GM18526 (cell line): ENCODE measurements around the gene PPM1H.

ENCODE experiments used
- POLR2A ChIP-seq: IDR thresholded peaks from 3 replicates; pipeline ENCODE4 v1.6.1; 2011; ENCODE audit not compliant: insufficient read length; ENCODE audit errors: extremely low read depth

PPM1H gene

DNA sequence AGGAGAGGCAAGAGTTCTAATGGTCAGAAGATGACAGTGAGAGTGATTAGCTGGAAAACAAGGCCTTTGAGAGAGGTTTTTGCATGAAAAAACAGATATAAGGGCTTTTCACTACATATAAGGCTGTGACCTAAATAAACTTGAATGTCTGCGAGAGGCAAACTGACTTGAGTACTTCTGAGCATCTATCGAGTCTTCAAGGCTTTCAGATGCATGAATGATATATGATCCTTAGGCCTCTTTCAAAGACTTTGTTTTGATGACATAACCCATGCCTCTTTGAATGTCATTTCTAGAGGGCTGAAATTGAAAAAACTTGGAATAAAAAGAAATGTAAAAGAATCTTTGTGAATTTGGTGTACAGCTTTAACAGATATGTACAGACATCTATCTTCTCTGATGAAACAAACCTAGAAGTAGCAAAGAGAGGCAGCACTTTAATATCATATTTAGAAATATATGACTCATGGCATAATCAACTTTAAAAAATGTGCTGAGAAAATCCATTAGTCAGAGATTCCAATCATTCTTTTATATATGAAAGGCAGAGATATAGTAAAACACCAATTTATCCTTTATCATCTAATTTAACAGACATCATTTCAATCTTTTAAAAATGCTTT is 72.6 kb downstream of the PPM1H start:
- TF ChIP-seq POLR2A = no peak

- TF ChIP-seq POLR2A = no peak
Measured at GRCh38 chr12:62861586-62861985, 73.4 kb downstream of the PPM1H start.

- TF ChIP-seq POLR2A = no peak
Measured at GRCh38 chr12:62860501-62861411, 74.2 kb downstream of the PPM1H start.

DNA sequence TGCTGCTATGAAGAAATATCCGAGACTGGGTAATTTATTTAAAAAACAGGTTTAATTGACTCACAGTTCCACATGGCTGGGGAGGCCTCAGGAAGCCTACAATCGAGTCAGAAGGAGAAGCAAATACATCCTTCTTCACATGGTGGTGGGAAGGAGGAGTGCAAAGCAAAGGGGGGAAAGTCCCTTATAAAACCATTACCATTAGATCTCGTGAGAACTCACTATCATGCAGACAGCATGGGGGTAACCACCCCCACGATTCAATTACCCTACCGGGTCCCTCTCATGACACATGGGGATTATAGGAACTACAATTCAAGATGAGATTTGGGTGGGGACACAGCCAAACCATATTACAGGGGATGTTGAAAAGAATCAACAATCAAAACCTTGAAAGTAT is 74.9 kb downstream of the PPM1H start:
- TF ChIP-seq POLR2A = no peak

- no peak for TF ChIP-seq POLR2A
Measured at GRCh38 chr12:62859321-62859737, 75.6 kb downstream of the PPM1H start.

GRCh38 chr12:62856454-62856853 is 78.5 kb downstream of the PPM1H start:
- no peak for TF ChIP-seq POLR2A

- no peak for TF ChIP-seq POLR2A
Measured at GRCh38 chr12:62854024-62854423, 80.9 kb downstream of the PPM1H start.

- TF ChIP-seq POLR2A = no peak
Measured at GRCh38 chr12:62849398-62849797, 85.6 kb downstream of the PPM1H start.

- TF ChIP-seq POLR2A = no peak
Measured at GRCh38 chr12:62848418-62848817, 86.5 kb downstream of the PPM1H start.

GRCh38 chr12:62847709-62848108 is 87.2 kb downstream of the PPM1H start:
- TF ChIP-seq POLR2A = no peak

DNA sequence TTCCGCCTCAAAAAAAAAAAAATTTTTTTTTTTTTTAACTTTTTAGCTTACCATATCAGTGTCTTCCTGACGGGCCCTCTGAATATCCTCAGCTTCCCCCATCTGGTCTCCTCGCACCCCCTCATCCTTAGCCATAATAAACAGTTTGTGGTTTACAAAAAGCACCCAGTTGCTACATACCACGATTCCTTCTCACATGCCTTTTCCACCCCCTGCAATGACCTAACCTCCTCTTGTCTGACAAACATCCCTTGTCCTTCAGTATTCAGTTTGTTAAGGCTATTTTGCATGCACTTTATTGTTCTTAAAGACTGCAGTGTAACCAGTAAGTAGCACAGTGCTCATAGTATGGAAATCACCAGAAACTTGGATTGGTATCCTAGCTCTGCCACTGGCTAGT is 88.5 kb downstream of the PPM1H start:
- TF ChIP-seq POLR2A = no peak

GRCh38 chr12:62844915-62845314 is 90.0 kb downstream of the PPM1H start:
- no peak for TF ChIP-seq POLR2A

- no peak for TF ChIP-seq POLR2A
Measured at GRCh38 chr12:62843716-62844115, 91.2 kb downstream of the PPM1H start.

DNA sequence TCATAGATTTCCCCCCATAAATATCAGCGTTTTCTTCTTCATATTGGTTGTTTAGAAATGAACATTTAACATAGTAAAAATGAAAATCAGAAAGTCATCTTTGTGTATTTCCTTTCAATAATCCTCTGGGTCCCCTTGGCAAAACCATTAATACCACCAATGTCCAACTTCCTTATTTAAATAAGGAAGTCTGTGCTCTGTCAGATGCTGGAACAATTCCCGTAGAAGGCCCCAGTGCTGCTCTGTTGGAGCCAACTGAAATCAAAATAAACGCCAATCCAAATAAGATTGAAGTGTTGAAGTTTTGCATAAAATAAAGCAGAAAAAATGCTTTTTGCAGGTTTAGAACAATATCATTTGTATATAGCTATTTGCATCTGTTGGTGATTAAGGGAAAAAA is 93.1 kb downstream of the PPM1H start:
- no peak for TF ChIP-seq POLR2A

DNA sequence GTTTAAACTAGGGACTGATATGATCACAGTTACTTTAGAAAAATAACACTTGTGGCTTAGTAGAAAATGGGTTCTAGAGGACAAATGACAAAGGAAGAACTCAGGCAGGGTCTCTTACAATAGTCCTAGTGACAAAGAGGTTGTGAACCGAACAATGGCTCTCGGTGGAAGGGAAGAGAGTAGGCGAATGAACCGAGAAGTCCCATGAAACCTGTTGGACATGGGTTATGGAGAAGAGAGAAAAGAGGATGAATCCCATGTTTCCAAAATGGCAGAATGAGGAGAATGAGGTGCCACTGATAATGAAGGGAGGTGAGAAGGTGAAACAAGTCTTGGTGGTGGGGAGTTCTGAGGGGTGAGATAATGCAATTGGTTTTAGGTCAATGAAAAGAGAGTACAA is 94.1 kb downstream of the PPM1H start:
- no peak for TF ChIP-seq POLR2A

DNA sequence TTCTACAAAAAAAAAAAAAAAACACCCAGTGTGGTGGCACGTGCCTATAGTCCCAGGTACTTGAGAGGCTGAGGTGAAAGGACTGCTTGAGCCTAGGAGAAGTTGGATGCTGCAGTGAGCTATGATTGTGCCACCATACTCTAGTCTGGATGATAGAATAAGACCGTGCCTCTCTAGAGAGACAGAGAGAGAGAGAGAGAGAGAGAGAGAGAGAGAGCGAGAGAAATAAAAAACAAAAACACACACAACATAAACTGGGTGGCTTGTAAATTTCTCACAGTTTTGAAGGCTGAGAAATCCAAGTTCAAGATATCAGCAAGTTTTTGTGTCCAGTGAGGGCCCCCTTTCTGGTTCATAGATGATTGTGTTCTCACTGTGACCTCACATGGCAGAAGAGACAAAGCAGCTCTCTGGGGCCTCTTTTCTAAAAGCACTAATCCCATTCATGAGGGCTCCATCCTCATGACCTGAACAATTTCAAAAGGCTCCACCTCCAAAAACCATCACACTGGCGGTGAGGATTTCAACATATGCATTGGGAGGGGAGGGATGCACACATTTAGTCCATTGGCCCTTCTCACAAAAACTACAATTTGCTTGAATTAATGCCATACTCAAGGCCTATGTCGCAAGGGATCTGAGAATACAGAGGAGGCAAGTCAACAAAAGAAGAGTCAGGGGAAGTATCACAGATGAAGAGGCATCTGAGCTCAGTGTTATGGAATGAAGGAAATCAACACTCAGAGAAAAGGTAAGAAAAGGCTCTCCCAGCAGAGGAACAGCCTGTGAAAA is 94.9 kb downstream of the PPM1H start:
- TF ChIP-seq POLR2A = no peak
